ENCODE data around the gene WIPF2. TPM values are rescaled to one million over a fixed set of nuclear protein-coding genes. Genes with fewer than 3 reads are reported as not detected.
A peak's percentile ranks its signal among the peaks of the same experiment; 100 is the strongest.
"Not testable (repeated sequence)": the region's sequence is repeated elsewhere in the genome, so short reads cannot be mapped to it uniquely, and the experiment has no call there.

WIPF2 gene
- total RNA-seq, 4 donors from 2014 or later, result 4.9 to 34.3 (median 8.6) TPM

- Histone ChIP-seq H3K27ac (peak overlapping the region in 1 of 2 donors; percentile 53), H3K36me3 (no peaks in the 10 kb centered on the region), H3K9me3 (no peaks in the 10 kb centered on the region), H3K4me3 (no peak overlapping the region), H3K4me1 (no peaks in the 10 kb centered on the region), H3K27me3 (no peaks in the 10 kb centered on the region)
- intact Hi-C loops (cut with DNase I; ENCODE audit: low total_unique reads), result no loop called here
- TF ChIP-seq CTCF (IDR thresholded peaks at IDR 0.05), result no peak
- TF ChIP-seq POLR2A (IDR thresholded peaks at IDR 0.05), result no peak
- no peak for DNase-seq
Measured at GRCh38 chr17:40293363-40293762, 74.3 kb downstream of the WIPF2 start.

GRCh38 chr17:40295488-40296436, 76.7 kb downstream of the WIPF2 start:
- Histone ChIP-seq H3K27me3 (no peaks in the 10 kb centered on the region), H3K36me3 (no peaks in the 10 kb centered on the region), H3K27ac (no peak overlapping the region), H3K9me3 (no peaks in the 10 kb centered on the region), H3K4me3 (no peak overlapping the region), H3K4me1 (no peaks in the 10 kb centered on the region)
- DNase-seq, result no peak
- intact Hi-C loops (cut with DNase I; ENCODE audit: low total_unique reads), result no loop called here
- TF ChIP-seq POLR2A (IDR thresholded peaks at IDR 0.05) (no peak), CTCF (IDR thresholded peaks at IDR 0.05) (no peak)

GRCh38 chr17:40297511-40297910, 78.4 kb downstream of the WIPF2 start:
- Histone ChIP-seq H3K36me3 (no peaks in the 10 kb centered on the region), H3K27me3 (no peaks in the 10 kb centered on the region), H3K9me3 (no peaks in the 10 kb centered on the region), H3K4me1 (no peaks in the 10 kb centered on the region), H3K27ac (no peak overlapping the region), H3K4me3 (no peak overlapping the region)
- intact Hi-C loops (cut with DNase I; ENCODE audit: low total_unique reads), result no loop called here
- TF ChIP-seq POLR2A (IDR thresholded peaks at IDR 0.05) (no peak), CTCF (IDR thresholded peaks at IDR 0.05) (no peak)
- DNase-seq, result no peak

- intact Hi-C loops (cut with DNase I; ENCODE audit: low total_unique reads), result no loop called here
- TF ChIP-seq POLR2A (IDR thresholded peaks at IDR 0.05), result no peak
- no peak for TF ChIP-seq CTCF (IDR thresholded peaks at IDR 0.05)
- H3K4me1 ChIP-seq, result no peaks in the 10 kb centered on the region
Measured at GRCh38 chr17:40298726-40299125, 79.6 kb downstream of the WIPF2 start.

GRCh38 chr17:40299159-40299757, 80.2 kb downstream of the WIPF2 start:
- H3K4me1 ChIP-seq; H3K4me3 ChIP-seq; intact Hi-C loops (cut with DNase I; ENCODE audit: low total_unique reads); H3K9me3 ChIP-seq; H3K27me3 ChIP-seq; H3K36me3 ChIP-seq: not testable (repeated sequence)
- H3K27ac ChIP-seq, result peak overlapping the region in 1 of 2 donors; percentile 56
- DNase-seq, result peak in 1 of 2 donors; percentile 6

More at GRCh38 chr17:40298726-40299125, 79.6 kb downstream of the WIPF2 start:
- Histone ChIP-seq H3K27me3 (no peaks in the 10 kb centered on the region), H3K36me3 (no peaks in the 10 kb centered on the region), H3K27ac (peak overlapping the region in 1 of 2 donors; percentile 56), H3K4me3 (no peak overlapping the region), H3K9me3 (no peaks in the 10 kb centered on the region)
- DNase-seq, result no peak
